Middle frontal gyrus (tissue), 1 donor: ENCODE results near the gene KLHL4.
A peak's percentile ranks its signal among the peaks of the same experiment; 100 is the strongest.
"Not testable (repeated sequence)": the region's sequence is repeated elsewhere in the genome, so short reads cannot be mapped to it uniquely, and the experiment has no call there.

Experiments used
- DNase-seq: peaks from one replicate; pipeline ENCODE4 v3.0.0-alpha.2; 2015; ENCODE audit warnings: low spot score; ENCODE audit errors: extremely low spot score

The KLHL4 gene, protein sequence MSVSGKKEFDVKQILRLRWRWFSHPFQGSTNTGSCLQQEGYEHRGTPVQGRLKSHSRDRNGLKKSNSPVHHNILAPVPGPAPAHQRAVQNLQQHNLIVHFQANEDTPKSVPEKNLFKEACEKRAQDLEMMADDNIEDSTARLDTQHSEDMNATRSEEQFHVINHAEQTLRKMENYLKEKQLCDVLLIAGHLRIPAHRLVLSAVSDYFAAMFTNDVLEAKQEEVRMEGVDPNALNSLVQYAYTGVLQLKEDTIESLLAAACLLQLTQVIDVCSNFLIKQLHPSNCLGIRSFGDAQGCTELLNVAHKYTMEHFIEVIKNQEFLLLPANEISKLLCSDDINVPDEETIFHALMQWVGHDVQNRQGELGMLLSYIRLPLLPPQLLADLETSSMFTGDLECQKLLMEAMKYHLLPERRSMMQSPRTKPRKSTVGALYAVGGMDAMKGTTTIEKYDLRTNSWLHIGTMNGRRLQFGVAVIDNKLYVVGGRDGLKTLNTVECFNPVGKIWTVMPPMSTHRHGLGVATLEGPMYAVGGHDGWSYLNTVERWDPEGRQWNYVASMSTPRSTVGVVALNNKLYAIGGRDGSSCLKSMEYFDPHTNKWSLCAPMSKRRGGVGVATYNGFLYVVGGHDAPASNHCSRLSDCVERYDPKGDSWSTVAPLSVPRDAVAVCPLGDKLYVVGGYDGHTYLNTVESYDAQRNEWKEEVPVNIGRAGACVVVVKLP

DNA sequence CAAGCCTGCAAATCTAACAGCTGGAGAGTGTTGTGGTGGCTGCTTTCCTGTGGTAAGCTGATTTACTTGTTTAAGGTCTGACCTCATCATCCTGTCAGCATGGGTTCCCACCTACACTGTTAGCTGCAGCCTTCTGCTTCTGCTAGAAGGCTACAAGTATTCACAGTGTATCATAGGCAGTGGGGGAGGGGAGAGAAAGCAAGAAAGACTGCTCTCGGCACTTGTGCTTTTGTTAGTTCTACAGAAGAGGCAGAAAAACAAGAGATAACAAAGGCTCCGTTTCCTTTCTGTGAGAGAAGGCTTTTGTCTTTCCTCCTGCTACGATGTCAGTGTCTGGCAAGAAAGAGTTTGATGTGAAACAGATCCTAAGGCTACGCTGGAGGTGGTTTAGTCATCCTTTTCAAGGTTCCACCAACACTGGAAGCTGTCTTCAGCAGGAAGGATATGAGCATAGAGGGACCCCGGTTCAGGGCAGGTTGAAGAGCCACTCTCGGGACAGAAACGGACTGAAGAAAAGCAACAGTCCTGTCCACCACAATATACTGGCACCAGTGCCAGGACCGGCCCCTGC is at the start of gene KLHL4:
KLHL4 (plus strand) TSS at position 232 of the 571 bp plus-strand sequence; CDS start at position 324, 92 bp downstream.
- peak; percentile 17 for DNase-seq

DNA sequence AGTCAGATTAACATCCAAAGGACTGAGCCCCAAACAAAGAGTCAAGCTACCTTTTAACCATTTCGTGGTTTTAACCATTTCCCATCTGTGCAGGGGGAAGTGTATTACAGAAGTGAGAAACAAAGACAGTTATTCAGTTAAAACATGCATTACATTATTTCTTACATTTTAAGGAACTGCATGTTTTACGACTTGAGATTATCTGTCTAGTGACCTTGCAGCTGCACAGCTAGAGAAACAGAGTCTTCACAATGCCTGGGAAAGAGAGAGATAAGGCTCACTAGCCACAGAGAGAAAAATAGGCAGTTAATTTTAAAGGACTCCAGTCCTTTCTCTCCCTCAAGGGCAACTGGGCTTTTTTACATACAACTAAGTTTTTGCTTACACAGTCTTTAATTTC is 48.7 kb upstream of the KLHL4 start:
- no peak for DNase-seq

DNA sequence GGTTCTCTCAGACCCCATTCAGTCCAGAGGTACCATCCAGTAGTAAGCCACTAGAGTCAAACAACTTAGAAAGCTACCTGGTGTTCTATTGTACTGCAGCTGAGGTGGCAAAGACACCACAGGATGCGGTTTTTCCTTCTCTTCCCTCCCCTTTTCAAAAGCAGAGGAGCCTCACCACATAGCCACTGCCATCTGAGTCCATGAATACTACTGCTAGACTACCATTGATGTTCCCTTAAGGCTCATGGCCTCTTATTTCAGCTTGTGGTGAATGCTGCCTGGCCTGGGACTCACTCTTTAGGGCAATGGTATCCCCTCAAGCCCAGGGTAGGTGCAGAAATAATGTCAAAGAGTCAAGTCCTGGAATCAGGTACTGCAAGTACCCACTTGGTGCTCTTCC is 41.8 kb upstream of the KLHL4 start:
- DNase-seq: no peak

DNA sequence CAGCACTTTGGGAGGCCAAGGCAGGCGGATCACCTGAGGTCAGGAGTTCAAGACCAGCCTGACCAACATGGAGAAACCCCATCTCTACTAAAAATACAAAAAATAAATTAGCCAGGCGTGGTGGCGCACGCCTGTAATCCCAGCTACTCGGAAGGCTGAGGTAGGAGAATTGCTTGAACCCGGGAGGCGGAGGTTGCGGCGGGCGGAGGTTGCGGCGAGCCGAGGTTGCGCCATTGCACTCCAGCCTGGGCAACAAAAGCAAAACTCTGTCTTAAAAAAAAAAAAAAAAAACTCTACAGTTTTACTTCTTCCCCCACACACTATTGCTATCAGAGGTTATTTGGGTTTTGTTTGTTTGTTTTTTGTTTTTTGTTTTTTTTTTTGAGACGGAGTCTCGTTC is 38.9 kb upstream of the KLHL4 start:
- not testable (repeated sequence) for DNase-seq

DNA sequence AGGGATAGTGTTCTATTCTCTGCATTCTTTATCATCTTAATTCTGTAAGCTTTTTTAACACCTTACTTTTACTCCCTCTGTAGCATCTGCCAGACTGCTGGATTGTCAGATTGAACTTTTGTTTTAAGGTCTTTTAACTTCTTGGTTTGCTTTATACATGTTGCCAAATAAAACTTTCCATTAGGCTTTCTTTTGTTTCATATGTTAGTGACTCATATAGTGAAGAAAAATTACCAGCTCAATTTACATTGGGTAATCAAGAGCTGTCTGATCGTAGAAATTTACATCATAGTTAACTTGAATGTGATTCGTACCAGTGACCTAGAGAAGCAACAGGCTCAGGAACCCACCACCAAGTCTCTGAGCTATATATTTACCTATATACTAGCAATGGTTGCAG is 28.5 kb upstream of the KLHL4 start:
- DNase-seq: no peak

DNA sequence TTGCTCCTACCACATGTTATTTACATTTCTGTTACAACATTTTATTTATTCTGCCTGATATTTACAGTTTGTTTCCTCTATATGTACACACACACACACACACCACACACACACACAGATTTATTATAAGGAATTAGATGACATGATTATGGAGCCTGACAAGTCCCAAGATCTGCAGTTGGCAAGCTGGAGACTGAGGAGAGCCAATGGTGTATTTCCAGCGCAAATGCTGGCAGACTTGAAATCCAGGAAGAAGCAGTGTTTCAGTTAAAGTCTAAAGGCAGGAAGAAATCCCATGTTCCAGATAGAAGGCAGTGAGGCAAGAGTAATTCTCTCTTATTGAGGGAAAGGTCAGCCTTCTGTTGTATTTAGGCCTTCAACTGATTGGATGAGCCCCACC is 1.8 kb upstream of the KLHL4 start:
- no peak for DNase-seq

DNA sequence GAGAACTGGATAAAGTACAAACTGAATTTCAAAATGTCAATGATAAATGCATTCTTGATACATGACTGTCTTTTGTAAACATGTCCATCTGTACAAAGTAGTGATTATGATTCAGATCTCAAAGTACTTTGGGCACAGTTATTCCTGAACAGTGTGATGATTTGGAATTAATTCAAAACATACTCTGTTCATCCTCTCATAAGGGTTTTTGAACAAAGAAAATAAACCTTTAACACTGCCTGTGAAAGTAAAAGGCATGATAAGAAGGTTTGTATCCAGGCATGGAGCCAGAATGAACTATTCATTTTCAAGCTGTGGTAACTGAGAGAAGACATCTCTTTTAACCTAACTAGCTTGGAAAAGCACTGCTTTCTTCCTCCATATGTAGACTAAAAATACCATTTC is 883 bp upstream of the KLHL4 start:
- no peak for DNase-seq

DNA sequence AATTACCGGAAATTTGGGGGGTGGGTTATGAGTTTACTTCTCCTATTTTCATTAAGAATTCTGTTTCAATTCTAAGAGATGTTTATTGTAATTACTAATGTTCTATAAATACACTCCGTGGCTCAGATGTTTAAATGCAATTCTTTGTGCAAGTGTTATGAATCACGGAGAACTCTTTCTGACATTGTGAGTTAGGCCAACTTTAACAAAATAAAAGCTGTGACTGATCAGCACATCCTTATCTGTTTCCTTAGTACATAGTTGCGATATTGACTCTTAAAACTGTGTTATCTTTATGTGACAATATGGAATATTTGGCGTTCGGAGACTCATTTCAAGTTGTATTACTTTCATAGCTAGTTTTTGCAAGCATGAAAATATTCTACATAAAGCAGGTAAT is 902 bp downstream of the KLHL4 start:
- no peak for DNase-seq

DNA sequence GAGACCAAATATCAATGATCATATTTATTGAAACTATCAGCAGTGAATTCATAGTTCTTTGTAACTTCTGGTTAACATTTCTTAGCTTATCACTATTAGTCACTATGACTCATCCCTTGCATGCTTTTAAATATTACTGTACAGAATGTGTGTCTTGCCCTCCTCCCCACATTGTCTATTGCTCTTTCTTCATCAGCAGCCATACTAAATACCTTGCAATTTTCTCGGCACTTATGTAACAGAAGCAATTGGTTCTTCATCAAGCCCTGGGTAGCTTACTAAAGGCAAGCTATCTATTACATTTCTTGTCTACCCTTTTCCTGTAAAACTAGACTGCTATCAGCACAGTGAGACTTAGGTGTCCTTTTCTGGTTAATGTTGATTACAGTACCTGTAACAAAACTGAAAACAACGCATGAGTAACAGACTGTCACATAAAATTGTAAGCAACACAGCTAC is 8.2 kb downstream of the KLHL4 start:
- no peak for DNase-seq

DNA sequence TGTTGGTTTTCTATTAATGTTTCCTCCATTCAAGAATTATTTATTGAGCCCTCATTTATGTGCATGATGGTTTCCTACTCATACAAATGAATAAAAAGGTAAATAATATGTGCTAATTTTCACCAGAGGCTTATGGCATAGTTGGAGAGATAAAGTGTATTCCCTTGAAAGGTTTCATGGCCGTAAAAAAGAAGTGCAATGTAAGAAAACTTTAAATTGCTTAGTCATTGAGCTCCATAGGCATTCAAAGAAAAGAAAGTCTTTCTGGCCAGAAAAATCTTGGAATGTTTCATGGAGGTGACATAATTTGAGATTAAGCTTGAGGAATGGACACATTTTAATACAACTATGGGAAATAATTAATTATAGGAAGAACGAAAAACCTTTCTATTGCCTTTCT is 8.7 kb downstream of the KLHL4 start:
- DNase-seq: no peak

DNA sequence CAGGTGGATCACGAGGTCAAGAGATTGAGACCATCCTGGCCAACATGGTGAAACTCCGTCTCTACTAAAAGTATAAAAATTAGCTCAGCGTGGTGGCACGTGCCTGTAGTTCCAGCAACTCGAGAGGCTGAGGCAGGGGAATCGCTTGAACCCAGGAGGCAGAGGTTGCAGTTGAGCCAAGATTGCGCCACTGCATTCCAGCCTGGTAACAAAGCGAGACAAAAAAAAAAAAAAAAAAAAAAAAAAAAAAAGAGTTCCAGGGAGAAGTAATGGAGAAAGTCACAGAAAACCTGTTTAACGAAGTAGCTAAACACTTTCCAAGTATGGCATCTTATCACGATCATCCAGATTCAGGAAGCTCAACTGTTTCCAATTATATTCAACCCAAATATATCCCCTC is 10.9 kb downstream of the KLHL4 start:
- no peak for DNase-seq

DNA sequence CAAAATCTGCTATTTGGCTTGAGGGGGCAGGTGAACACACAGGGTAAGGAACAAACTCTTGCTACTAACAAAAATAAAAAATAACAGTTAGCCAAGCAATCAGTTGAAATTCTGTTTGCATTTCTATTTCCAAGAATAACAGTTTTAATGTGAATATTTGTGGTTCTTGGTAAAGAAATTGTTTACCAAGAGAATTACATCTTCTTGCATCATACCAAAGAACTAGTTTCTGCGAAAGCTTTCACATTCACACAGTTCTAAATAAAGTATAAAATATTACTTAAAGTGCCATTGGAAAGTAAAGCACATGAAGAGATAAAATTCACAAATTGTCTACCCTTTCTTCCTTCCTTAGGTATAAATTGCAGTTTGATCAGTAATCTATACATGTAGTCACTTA is 54.4 kb downstream of the KLHL4 start:
- DNase-seq: no peak

DNA sequence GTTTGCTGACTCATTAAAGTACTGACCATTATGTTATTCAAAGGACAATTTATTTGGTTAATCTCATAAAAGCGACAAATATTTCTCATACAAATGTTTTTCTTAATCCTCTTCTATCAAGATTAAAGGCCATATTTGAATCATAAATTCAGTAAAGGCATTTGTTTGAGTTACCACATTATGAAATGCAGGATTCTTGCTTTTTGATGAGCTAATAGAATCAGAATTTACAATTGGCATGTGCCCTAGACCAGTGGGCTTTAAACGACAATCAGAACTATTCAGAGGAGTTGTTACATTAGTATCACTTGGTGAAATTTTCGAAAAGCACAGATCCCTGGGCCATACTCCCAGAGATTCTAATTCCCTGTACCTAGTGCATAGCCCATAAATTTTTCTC is 55.3 kb downstream of the KLHL4 start:
- no peak for DNase-seq

DNA sequence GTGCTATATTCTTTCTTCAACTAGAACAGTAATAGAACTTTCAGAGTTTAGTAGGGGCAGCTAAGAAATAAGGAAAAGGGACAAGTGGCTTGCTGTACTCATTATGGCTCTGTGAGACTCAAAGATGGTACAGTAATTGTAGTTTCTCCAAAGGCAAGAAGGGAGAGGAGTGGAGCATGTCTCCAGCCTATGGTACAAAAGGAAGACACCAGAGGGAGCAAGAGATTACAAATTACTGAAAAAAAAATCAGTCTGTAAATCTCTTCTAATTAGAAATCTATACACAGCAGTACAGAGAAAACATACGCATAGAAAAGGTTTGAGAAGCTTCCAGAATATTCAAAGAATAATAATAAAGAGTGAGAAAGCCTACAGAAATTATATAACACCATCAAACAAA is 61.4 kb downstream of the KLHL4 start:
- DNase-seq: no peak

DNA sequence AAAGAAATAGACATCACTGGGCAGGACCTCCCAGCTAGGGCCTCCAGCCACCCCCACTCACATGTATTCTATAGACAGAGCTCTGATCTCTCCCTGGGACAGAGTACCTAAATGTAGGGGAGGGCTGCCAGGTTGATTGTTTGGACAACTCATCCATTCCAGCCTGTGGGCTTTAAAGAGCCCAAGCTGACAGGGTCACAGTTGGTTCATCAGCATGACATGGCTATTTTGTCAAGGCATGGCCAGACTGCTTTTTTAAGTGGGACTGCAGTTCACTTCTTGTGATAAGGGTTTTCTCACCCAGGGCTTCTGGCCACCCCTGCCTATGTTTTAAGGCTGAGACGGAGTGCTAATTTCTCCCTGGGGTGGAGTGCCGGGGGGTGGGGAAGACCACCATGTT is 63.3 kb downstream of the KLHL4 start:
- no peak for DNase-seq

DNA sequence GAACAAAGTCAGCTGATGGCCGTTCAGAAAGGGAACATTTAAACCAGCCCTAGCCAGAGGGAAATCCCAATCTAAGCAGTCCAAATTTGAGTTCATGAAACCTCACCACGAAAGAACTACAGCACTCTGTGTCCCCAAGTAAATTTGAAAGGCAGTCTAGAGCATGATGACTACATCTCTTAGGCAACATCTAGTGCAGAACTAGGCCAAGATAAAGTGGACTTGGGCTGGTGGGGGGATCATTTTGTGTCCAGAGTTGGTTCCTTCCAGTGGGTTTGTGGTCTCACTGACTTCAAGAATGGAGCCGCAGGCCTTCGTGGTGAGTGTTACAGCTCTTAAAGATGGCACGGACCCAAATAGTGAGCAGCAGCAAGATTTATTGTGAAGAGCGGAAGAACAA is 64.9 kb downstream of the KLHL4 start:
- no peak for DNase-seq

DNA sequence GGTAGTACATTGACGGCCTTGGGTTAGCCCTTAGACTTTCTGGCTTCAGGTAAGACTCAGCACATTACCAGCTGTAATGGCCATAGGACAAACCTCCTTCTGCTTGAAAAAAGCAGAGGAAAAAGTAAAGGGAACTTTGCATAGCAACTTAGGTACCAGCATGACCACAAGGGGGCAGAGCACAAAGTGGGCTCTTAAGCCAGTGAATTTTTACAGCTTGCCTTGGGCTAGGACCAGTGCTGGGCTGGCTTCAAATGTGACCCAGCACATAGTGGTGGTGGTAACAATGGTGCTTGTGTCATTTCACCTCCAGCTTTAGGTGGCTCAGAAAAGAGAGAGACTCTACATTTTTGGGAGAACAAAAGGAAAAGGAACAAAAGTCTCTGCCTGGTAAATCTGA is 66.1 kb downstream of the KLHL4 start:
- DNase-seq: no peak

DNA sequence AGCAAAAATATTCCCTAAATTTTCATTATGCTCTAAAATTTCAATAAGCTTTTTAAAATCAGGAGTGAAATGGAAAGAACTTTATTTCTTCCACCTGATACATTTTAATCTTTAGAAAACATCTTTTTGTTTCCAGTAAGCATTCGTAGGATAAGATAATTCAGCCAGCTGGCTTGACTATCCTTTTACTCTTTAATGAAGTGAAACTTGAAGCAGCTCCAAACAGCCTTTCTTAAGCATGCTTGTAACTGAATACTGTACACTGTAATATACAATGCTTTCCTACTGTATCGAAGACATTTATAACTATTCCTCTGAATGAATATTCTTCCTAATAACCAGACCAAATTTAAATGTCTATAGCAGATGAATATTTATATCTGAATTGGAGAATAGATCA is 98.8 kb downstream of the KLHL4 start:
- no peak for DNase-seq

DNA sequence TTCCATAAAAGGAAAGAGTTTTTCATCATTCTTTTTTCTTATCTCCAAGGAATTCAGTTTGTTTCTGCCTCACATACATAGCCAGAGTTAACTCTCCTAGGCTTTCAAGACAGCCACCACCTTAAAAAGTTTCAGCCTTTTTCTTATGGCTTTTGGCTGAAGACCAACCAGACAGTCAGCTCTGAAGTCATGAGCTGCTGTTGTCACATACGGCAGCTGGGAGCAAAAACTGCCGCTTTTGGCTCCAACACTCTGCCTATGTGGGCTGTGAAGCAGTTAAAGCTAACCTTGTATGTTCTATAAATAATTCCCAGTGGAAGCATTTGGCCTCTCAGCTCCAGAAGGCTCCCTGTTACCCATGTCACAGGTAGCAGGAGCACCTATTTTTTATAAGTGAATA is 104.1 kb downstream of the KLHL4 start:
- DNase-seq: no peak

DNA sequence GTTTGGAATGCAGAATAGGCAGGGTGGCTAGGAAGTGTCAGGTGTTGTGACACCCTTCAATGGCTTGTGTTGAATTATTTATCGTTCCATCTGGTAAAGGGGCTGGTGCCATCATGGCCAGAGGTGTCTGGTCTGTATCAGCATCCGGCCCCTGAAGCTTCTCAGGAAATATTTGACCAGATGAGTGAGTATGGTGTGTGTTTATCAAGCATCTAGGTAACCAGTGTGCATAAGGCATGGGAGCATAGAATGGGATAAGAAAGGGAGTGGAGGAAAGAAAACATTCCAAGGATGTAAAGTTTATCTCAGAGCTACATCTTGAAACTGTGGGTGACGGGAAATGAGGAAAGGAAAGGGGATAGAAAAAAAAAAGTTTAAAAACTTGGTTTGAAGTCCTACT is 109.4 kb downstream of the KLHL4 start:
- no peak for DNase-seq

DNA sequence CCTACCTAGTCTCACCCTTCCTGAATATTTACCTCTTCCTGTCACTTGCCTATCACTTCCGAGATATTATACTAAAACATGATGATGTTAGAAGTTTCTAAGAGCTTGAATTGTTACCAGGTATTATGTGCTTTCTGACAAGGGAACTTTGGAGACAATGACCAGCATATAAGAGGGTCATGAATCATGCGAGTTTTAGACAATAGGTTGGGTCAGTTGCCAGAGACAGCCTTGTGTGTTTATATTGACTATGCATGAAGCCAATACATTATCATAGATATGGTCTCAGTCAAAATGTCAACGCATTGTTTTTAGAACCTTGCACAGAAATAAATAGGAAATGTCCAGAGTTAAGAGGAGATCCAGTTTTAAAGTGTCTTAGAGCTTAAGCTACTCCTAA is 116.8 kb downstream of the KLHL4 start:
- no peak for DNase-seq

DNA sequence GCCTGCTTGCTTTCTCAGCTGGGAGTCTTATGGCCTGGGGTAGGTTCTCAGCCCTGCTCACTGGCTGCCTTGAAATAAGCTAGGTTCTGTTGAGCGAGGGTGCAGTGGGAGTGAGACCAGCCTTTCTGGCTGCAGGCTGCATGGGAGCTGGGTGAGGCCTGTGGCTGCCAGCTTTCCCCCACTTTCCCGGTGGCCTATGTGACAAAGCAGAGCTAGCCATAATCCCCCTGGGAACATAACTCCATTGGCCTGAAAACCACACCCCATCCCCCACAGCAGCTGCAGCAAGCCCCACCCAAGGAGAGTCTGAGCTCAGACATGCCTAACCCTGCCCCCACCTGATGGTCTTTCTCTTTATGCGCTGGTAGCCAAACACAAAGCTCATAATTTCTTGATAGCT is 118.9 kb downstream of the KLHL4 start:
- DNase-seq: no peak

DNA sequence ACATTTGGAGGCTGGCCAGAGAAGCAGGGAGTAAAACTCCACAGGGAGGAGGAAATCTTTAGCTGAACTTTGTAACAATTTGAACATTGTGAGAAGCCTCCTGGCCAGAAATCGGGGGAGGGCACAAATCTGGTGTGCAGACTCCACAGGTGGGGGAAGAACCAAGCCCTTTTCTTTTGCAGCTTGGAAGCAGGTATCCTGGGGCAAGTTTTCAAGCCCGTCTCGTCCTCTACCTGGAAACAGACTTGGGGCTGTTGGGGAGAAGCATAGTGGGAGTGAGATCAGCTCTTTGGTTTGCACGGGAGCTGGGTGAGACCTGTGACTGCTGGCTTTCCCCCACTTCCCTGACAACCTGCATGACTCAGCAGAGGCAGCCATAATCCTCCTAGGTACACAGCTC is 123.8 kb downstream of the KLHL4 start:
- DNase-seq: not testable (repeated sequence)
